SK-N-SH (cell line): Measurements from ENCODE around the gene ZFHX3. TPM values are rescaled to one million over a fixed set of nuclear protein-coding genes. Genes with fewer than 3 reads are reported as not detected.
A peak's percentile ranks its signal among the peaks of the same experiment; 100 is the strongest.

ENCODE experiments used
- CTCF ChIA-PET: fragments of 300-600, 350-600 bp; formaldehyde crosslinking; extraction: SDS; loops from one replicate; lab custom pipeline; 2021; lab: Yijun Ruan, JAX
- POLR2A ChIA-PET: fragments of 350-600 bp; sonication (Branson Sonifier 250); formaldehyde crosslinking; extraction: SDS; loops from one replicate; lab custom pipeline; 2020; ENCODE audit warnings: antibody characterized with exemption, inconsistent platforms; lab: Yijun Ruan, JAX
- DNase-seq: peaks from one replicate; pipeline ENCODE4 v3.0.0; 2012
- H2AFZ ChIP-seq: fragments of 200-600 bp; sonication (generic); 2 replicates; pipeline ENCODE4 v1.8.1; 2016; ENCODE audit warnings: antibody characterized with exemption, mild to moderate bottlenecking, low read depth
- H3F3A ChIP-seq: fragments of 200-600 bp; sonication (generic); replicated peaks from 2 replicates; pipeline ENCODE3; 2016; ENCODE audit warnings: antibody characterized with exemption, mild to moderate bottlenecking; ENCODE audit not compliant: insufficient read depth
- H3K27ac ChIP-seq, 2 experiments: fragments of 200-500 bp in 1 of 2; fragments of 200-600 bp in 1 of 2; sonication (Bioruptor generic) in 1 of 2; sonication (generic), shearing (Covaris generic) in 1 of 2; 2 replicates each; pipeline versions ENCODE4 v1.5.1 to v1.6.1; 2014 to 2016; ENCODE audit warnings: low read depth in 2 of 2, inconsistent platforms in 1 of 2, low read length in 1 of 2, mild to moderate bottlenecking in 1 of 2, mixed read lengths in 1 of 2
- H3K27me3 ChIP-seq: fragments of 200-600 bp; sonication (generic), shearing (Covaris generic); 2 replicates; pipeline ENCODE4 v1.6.1; 2016; ENCODE audit warnings: mixed run types; ENCODE audit not compliant: insufficient read depth
- H3K36me3 ChIP-seq, 2 experiments: fragments of 200-500 bp in 1 of 2; fragments of 200-600 bp in 1 of 2; sonication (Bioruptor generic) in 1 of 2; sonication (generic) in 1 of 2; replicated peaks in 1 of 2; 2 replicates each; pipeline versions ENCODE3 to v1.5.1; 2014 to 2016; ENCODE audit warnings: low read length in 1 of 2, mild to moderate bottlenecking in 1 of 2; ENCODE audit not compliant: insufficient read depth in 2 of 2, control insufficient read depth in 1 of 2
- H3K4me1 ChIP-seq, 2 experiments: fragments of 200-500 bp in 1 of 2; fragments of 200-600 bp in 1 of 2; sonication (Bioruptor generic) in 1 of 2; sonication (generic), shearing (Covaris generic) in 1 of 2; 2 replicates each; pipeline versions ENCODE4 v1.5.1 to v1.6.1; 2014 to 2016; ENCODE audit warnings: low read depth in 1 of 2, low read length in 1 of 2, mixed run types in 1 of 2; ENCODE audit not compliant: insufficient read depth in 2 of 2, control insufficient read depth in 1 of 2
- H3K4me2 ChIP-seq: fragments of 200-600 bp; sonication (generic), shearing (Covaris generic); 2 replicates; pipeline ENCODE4 v1.6.1; 2017; ENCODE audit warnings: mixed run types
- H3K4me3 ChIP-seq, 2 experiments: fragments of 200-500 bp in 1 of 2; fragments of 200-600 bp in 1 of 2; sonication (Bioruptor generic) in 1 of 2; sonication (generic), shearing (Covaris generic) in 1 of 2; 2 replicates each; pipeline versions ENCODE4 v1.5.1 to v1.8.1; 2014 to 2016; ENCODE audit warnings: low read depth in 2 of 2, inconsistent platforms in 1 of 2, low read length in 1 of 2, mild to moderate bottlenecking in 1 of 2, mixed read lengths in 1 of 2, moderate library complexity in 1 of 2
- H3K79me2 ChIP-seq: fragments of 200-600 bp; sonication (generic); 2 replicates; pipeline ENCODE4 v1.8.1; 2017; ENCODE audit warnings: mild to moderate bottlenecking; ENCODE audit not compliant: insufficient read depth
- H3K9ac ChIP-seq: fragments of 200-600 bp; sonication (generic); 2 replicates; pipeline ENCODE4 v1.6.1; 2017; ENCODE audit warnings: mixed run types
- H3K9me2 ChIP-seq: fragments of 200-600 bp; sonication (generic); 2 replicates; pipeline ENCODE4 v1.6.1; 2017; ENCODE audit warnings: mixed run types
- H3K9me3 ChIP-seq: fragments of 200-600 bp; sonication (generic); 2 replicates; pipeline ENCODE4 v1.6.1; 2017; ENCODE audit warnings: mixed run types, mild to moderate bottlenecking, moderate library complexity
- H4K20me1 ChIP-seq: fragments of 200-600 bp; sonication (generic); 2 replicates; pipeline ENCODE4 v1.6.1; 2017; ENCODE audit warnings: mild to moderate bottlenecking, mixed run types; ENCODE audit not compliant: insufficient read depth
- FOXJ3 ChIP-seq: sonication (generic); formaldehyde crosslinking; IDR thresholded peaks from 2 replicates; pipeline ENCODE4 v1.5.1; 2020; ENCODE audit warnings: mild to moderate bottlenecking, missing genetic modification reagents
- FOXM1 ChIP-seq: IDR thresholded peaks from 2 replicates; pipeline ENCODE4 v1.4.0; 2012; ENCODE audit warnings: low read depth, mild to moderate bottlenecking
- GABPA ChIP-seq: IDR thresholded peaks from 2 replicates; pipeline ENCODE4 v1.4.0; 2012; ENCODE audit warnings: low read depth, mild to moderate bottlenecking
- MEF2A ChIP-seq: IDR thresholded peaks from 2 replicates; pipeline ENCODE4 v1.4.0; 2012; ENCODE audit warnings: low read depth, borderline replicate concordance
- MXI1 ChIP-seq: IDR thresholded peaks from 2 replicates; pipeline ENCODE4 v1.6.1; 2012; ENCODE audit warnings: mild to moderate bottlenecking, low read depth, low read length, improper control_type of control experiment
- NFIC ChIP-seq: IDR thresholded peaks from 2 replicates; pipeline ENCODE4 v1.4.0; 2012; ENCODE audit warnings: borderline replicate concordance
- NRF1 ChIP-seq: IDR thresholded peaks from 2 replicates; pipeline ENCODE4 v1.6.1; 2012; ENCODE audit warnings: low read depth, mild to moderate bottlenecking, low read length
- RAD21 ChIP-seq: IDR thresholded peaks from 2 replicates; pipeline ENCODE4 v1.6.1; 2012; ENCODE audit warnings: mild to moderate bottlenecking, low read length
- RCOR1 ChIP-seq: fragments of 150-350 bp; IDR thresholded peaks from 2 replicates; pipeline ENCODE4 v1.6.1; 2017; ENCODE audit warnings: antibody characterized with exemption, low read length
- RFX5 ChIP-seq: IDR thresholded peaks from 2 replicates; pipeline ENCODE4 v1.6.1; 2012; ENCODE audit warnings: mild to moderate bottlenecking, improper control_type of control experiment, low read length
- SIN3A ChIP-seq: IDR thresholded peaks from 2 replicates; pipeline ENCODE4 v1.6.1; 2012; ENCODE audit warnings: low read depth, mild to moderate bottlenecking, low read length, moderate library complexity, borderline replicate concordance
- SMC3 ChIP-seq: IDR thresholded peaks from 2 replicates; pipeline ENCODE4 v1.6.1; 2012; ENCODE audit warnings: low read depth, low read length, improper control_type of control experiment
- TEAD4 ChIP-seq: IDR thresholded peaks from 2 replicates; pipeline ENCODE4 v1.4.0; 2012; ENCODE audit warnings: mild to moderate bottlenecking, borderline replicate concordance; ENCODE audit not compliant: insufficient read depth
- WGBS: methylation state at CpG from one replicate; pipeline ENCODE4 v1.1.6; 2017; ENCODE audit warnings: low lambda C conversion rate; 5-methylcytosine and 5-hydroxymethylcytosine counted together
- polyA plus RNA-seq, 3 experiments: library from polyadenylated mRNA; depleted of rRNA; stranded (reverse); fragments of >200 nt; gene quantifications; 2 replicates each; pipeline ENCODE4 v1.2.3, GENCODE V29; 2012
- TF ChIP-seq, protein P1 (sequence below): fragments of 150-350 bp; IDR thresholded peaks from 2 replicates; pipeline ENCODE4 v1.6.1; 2016; ENCODE audit warnings: mild to moderate bottlenecking, low read depth, low read length
- TF ChIP-seq, protein P2 (sequence below): IDR thresholded peaks from 2 replicates; pipeline ENCODE4 v1.4.0; 2012; ENCODE audit warnings: low read depth
- TF ChIP-seq, protein P3 (sequence below): fragments of 150-350 bp; IDR thresholded peaks from 2 replicates; pipeline ENCODE4 v1.6.1; 2017; ENCODE audit warnings: antibody characterized with exemption, low read length, low read depth, borderline replicate concordance
- TF ChIP-seq, protein P4 (sequence below): IDR thresholded peaks from 2 replicates; pipeline ENCODE4; 2012

Gene ZFHX3
- polyA plus RNA-seq, 1 of the 3 experiments (the other 2 are of a cell fraction) = 2.0 TPM

DNA sequence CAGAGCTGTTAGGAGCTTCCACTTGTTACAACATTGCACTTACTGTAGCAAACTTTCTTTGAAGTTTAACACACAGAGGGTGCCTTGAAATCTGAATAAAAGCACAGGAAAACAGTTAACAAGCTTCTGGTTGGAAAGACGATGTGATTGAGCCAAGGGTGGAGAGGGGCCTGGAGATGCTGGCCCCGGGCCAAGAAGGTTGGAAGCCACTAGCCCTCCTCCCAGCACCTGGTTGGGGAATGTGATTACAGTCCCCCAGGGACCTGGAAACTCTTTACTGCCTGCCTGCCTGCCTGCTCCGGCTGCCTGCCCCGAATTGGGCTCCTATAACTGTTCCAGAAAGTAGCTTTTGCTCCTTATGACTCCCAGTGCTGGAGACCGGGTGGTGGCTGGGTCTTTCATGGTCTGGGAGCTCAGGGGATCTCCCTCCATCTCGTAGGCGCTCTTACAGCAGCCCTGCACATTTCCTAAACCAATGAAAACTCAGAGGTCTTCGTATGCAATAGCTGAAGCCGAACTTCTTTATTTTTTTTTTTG lies 48.0 kb upstream of the ZFHX3 start:
- H2AFZ ChIP-seq = no peak overlapping the region

DNA sequence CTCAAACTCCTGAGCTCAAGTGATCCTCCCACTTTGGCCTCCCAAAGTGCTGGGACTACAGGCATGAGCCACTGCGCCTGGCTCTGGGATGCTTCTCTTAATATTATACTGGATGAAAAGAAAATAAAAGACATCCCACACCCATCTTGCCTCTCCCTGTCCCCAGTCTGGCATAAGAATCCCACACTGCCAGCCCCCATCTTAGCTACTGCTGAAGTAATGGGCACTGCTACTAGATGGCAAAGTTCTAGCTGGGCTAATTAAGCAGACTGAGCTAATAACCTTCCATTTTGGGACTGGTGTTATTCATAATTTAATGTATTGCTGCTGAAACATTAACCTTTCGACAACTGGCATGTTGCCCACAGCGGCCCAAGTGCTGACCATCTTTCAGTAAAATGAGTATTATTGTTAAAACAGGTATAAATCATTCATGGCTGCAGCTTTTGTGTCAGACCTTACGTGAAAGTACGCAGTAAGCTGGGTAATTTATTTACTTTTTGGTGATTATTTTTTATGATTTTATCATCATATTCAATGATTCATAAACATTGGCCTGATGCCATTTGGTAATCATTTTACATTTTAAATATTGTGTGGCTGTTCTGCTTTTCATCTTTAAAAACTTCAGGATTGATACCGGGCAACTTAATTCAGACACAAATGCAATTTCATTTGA lies 47.4 kb upstream of the ZFHX3 start:
- Histone ChIP-seq H3K4me2 (peak overlapping the region; percentile 30; the same call in 1 of the 2 replicates), H3K27me3 (no peaks in the 10 kb centered on the region), H3K9me2 (no peaks in the 10 kb centered on the region), H3K4me3 (no peak overlapping the region), H3K9ac (no peak overlapping the region), H3K9me3 (no peaks in the 10 kb centered on the region), H3K79me2 (no peaks in the 10 kb centered on the region), H3K4me1 (peaks cover 10 to 21% of the 10 kb centered on the region in 2 experiments; a peak in 3 of 4 replicates), H3K27ac (peak overlapping the region in 1 of 2 experiments; percentile 14; a peak in 2 of 4 replicates), H4K20me1 (no peaks in the 10 kb centered on the region), H3K36me3 (no peaks in the 10 kb centered on the region), H2AFZ (no peak overlapping the region), H3F3A (no peaks in the 10 kb centered on the region)
- 23% methylated on average over 6 of the region's 6 CpGs for whole genome bisulfite sequencing
- ChIA-PET POLR2A (interaction anchor here (0.6 kb wide), 2 partner anchors 24 to 1545 kb away, joined by 3 read pairs; no protein-coding TSS in a partner anchor), CTCF (interaction anchor here (0.6 to 1.5 kb wide), 9 partner anchors 12 to 860 kb away, joined by 3 to 4 read pairs (median 3); no protein-coding TSS in a partner anchor)
- peak; percentile 41 for DNase-seq
- TF ChIP-seq MEF2A (no peak), NRF1 (no peak), TEAD4 (no peak), SMC3 (no peak), FOXJ3 (CRISPR knock-in tag) (no peak), SIN3A (no peak), NFIC (peak; percentile 65; the same call in 1 of the 2 replicates), MXI1 (no peak), FOXM1 (no peak), GABPA (no peak), RAD21 (no peak), RFX5 (no peak)
- TF ChIP-seq, protein P1, sequence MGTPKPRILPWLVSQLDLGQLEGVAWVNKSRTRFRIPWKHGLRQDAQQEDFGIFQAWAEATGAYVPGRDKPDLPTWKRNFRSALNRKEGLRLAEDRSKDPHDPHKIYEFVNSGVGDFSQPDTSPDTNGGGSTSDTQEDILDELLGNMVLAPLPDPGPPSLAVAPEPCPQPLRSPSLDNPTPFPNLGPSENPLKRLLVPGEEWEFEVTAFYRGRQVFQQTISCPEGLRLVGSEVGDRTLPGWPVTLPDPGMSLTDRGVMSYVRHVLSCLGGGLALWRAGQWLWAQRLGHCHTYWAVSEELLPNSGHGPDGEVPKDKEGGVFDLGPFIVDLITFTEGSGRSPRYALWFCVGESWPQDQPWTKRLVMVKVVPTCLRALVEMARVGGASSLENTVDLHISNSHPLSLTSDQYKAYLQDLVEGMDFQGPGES = no peak
- TF ChIP-seq, protein P2, sequence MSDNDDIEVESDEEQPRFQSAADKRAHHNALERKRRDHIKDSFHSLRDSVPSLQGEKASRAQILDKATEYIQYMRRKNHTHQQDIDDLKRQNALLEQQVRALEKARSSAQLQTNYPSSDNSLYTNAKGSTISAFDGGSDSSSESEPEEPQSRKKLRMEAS = no peak
- TF ChIP-seq, protein P3, sequence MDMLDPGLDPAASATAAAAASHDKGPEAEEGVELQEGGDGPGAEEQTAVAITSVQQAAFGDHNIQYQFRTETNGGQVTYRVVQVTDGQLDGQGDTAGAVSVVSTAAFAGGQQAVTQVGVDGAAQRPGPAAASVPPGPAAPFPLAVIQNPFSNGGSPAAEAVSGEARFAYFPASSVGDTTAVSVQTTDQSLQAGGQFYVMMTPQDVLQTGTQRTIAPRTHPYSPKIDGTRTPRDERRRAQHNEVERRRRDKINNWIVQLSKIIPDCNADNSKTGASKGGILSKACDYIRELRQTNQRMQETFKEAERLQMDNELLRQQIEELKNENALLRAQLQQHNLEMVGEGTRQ = no peak

More for the DNA sequence above, 48.0 kb upstream of the ZFHX3 start:
- POLR2A ChIA-PET = interaction anchor here (0.6 to 0.9 kb wide), 2 partner anchors 82 to 88 kb away, joined by 3 read pairs; no protein-coding TSS in a partner anchor
- Histone ChIP-seq H3K27ac (peak overlapping the region in 1 of 2 experiments; percentile 14; a peak in 2 of 4 replicates), H3K36me3 (no peaks in the 10 kb centered on the region), H3K4me3 (no peak overlapping the region), H3K4me1 (peaks cover 10 to 21% of the 10 kb centered on the region in 2 experiments; a peak in 3 of 4 replicates), H3F3A (no peaks in the 10 kb centered on the region), H3K27me3 (no peaks in the 10 kb centered on the region), H3K9ac (no peak overlapping the region), H3K79me2 (no peaks in the 10 kb centered on the region), H3K9me2 (no peaks in the 10 kb centered on the region), H3K4me2 (peak overlapping the region; percentile 30; the same call in 1 of the 2 replicates), H4K20me1 (no peaks in the 10 kb centered on the region), H3K9me3 (no peaks in the 10 kb centered on the region)
- DNase-seq = peak; percentile 65
- TF ChIP-seq, protein P2 = no peak
- TF ChIP-seq RAD21 (0 out of 2 replicates have a peak, but pooled peaks have one; percentile 2), GABPA (no peak), RCOR1 (no peak)
- TF ChIP-seq, protein P4, sequence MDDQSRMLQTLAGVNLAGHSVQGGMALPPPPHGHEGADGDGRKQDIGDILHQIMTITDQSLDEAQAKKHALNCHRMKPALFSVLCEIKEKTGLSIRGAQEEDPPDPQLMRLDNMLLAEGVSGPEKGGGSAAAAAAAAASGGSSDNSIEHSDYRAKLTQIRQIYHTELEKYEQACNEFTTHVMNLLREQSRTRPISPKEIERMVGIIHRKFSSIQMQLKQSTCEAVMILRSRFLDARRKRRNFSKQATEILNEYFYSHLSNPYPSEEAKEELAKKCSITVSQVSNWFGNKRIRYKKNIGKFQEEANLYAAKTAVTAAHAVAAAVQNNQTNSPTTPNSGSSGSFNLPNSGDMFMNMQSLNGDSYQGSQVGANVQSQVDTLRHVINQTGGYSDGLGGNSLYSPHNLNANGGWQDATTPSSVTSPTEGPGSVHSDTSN = no peak
- CTCF ChIA-PET = interaction anchor here (1.0 to 1.5 kb wide), 6 partner anchors 13 to 860 kb away, joined by 3 to 4 read pairs (median 3); no protein-coding TSS in a partner anchor
- 51% methylated on average over 7 of the region's 9 CpGs for WGBS
